GM23338 (cell line): Measurements from ENCODE around the gene MINK1. TPM values are rescaled to one million over a fixed set of nuclear protein-coding genes. Genes with fewer than 3 reads are reported as not detected.

Experiments
- ATAC-seq: fragments of 200-7000 bp; cut with Tn5 transposase; 3 replicates; pipeline ENCODE4 v1.9.1; 2020
- DNase-seq: peaks from one replicate; pipeline ENCODE4 v3.0.0-alpha.2; 2015; ENCODE audit warnings: low spot score
- H2AFZ ChIP-seq: fragments of 200-600 bp; sonication (generic); 2 replicates; pipeline ENCODE4 v1.8.0; 2016; ENCODE audit warnings: antibody characterized with exemption, mild to moderate bottlenecking, moderate library complexity
- H3F3A ChIP-seq: fragments of 200-600 bp; sonication (generic); replicated peaks from 2 replicates; pipeline ENCODE4 v1.8.0; 2017; ENCODE audit warnings: antibody characterized with exemption, mixed run types, low read depth
- H3K27ac ChIP-seq: fragments of 200-600 bp; sonication (generic); 2 replicates; pipeline ENCODE4 v1.6.1; 2016; ENCODE audit warnings: low read depth
- H3K27me3 ChIP-seq: fragments of 200-600 bp; sonication (generic); 2 replicates; pipeline ENCODE4 v1.8.0; 2016; ENCODE audit warnings: mild to moderate bottlenecking, mixed run types, moderate library complexity; ENCODE audit not compliant: insufficient read depth
- H3K36me3 ChIP-seq: fragments of 200-600 bp; sonication (generic); 2 replicates; pipeline ENCODE4 v1.8.0; 2016; ENCODE audit warnings: mild to moderate bottlenecking; ENCODE audit not compliant: insufficient read depth
- H3K4me1 ChIP-seq: fragments of 200-600 bp; sonication (generic); 2 replicates; pipeline ENCODE4 v1.8.0; 2016; ENCODE audit warnings: mild to moderate bottlenecking, moderate library complexity; ENCODE audit not compliant: insufficient read depth
- H3K4me2 ChIP-seq: fragments of 200-600 bp; sonication (generic); 2 replicates; pipeline ENCODE4 v1.7.1; 2017; ENCODE audit warnings: mixed run types
- H3K4me3 ChIP-seq: fragments of 200-600 bp; sonication (generic); 2 replicates; pipeline ENCODE4 v1.6.1; 2016; ENCODE audit warnings: mixed run types
- H3K79me2 ChIP-seq: fragments of 200-600 bp; sonication (generic); replicated peaks from 2 replicates; pipeline ENCODE4 v1.8.0; 2017; ENCODE audit warnings: mild to moderate bottlenecking; ENCODE audit not compliant: insufficient read depth
- H3K9me2 ChIP-seq: fragments of 200-600 bp; sonication (generic); 2 replicates; pipeline ENCODE4 v1.8.0; 2017; ENCODE audit not compliant: insufficient read depth
- H4K20me1 ChIP-seq: fragments of 200-600 bp; sonication (generic); replicated peaks from 2 replicates; pipeline ENCODE4 v1.8.0; 2017; ENCODE audit warnings: mild to moderate bottlenecking; ENCODE audit not compliant: insufficient read depth
- H3K27ac Mint-ChIP-seq: 2 replicates; pipeline ENCODE4 v1.8.0; 2020; ENCODE audit warnings: inconsistent platforms, mild to moderate bottlenecking, moderate library complexity, mixed read lengths
- H3K27me3 Mint-ChIP-seq: 3 replicates; pipeline ENCODE4 v1.8.0; 2022; ENCODE audit warnings: low read depth, mild to moderate bottlenecking, moderate library complexity, mixed read lengths, inconsistent platforms; ENCODE audit not compliant: insufficient read depth, poor library complexity
- H3K36me3 Mint-ChIP-seq: 3 replicates; pipeline ENCODE4 v1.8.0; 2021; ENCODE audit warnings: low read depth, mild to moderate bottlenecking, inconsistent platforms, moderate library complexity, mixed read lengths
- H3K4me1 Mint-ChIP-seq: 3 replicates; pipeline ENCODE4 v1.8.0; 2020; ENCODE audit warnings: mild to moderate bottlenecking, inconsistent platforms, mixed read lengths
- H3K4me3 Mint-ChIP-seq: 3 replicates; pipeline ENCODE4 v1.8.0; 2021; ENCODE audit warnings: moderate library complexity, mild to moderate bottlenecking, inconsistent platforms, mixed read lengths
- H3K9me3 Mint-ChIP-seq: 3 replicates; pipeline ENCODE4 v1.8.0; 2020; ENCODE audit warnings: moderate library complexity, mild to moderate bottlenecking, inconsistent platforms, mixed read lengths
- CREB1 ChIP-seq: fragments of 250-450 bp; sonication (Bioruptor Pico); IDR thresholded peaks from 2 replicates; pipeline ENCODE4 v1.5.0; 2020; ENCODE audit warnings: low read depth, mild to moderate bottlenecking, moderate library complexity
- ETS1 ChIP-seq: IDR thresholded peaks from 2 replicates; pipeline ENCODE4 v1.6.1; 2016; ENCODE audit warnings: antibody characterized with exemption
- EZH2 ChIP-seq: fragments of 200-600 bp; sonication (generic); IDR thresholded peaks from one replicate; pipeline ENCODE4 v1.8.0; 2017; ENCODE audit warnings: antibody characterized with exemption, mild to moderate bottlenecking, low read depth; ENCODE audit not compliant: unreplicated experiment
- EZH2phosphoT487 ChIP-seq: fragments of 200-600 bp; sonication (generic); IDR thresholded peaks from one replicate; pipeline ENCODE4 v1.8.1; 2018; ENCODE audit warnings: antibody characterized with exemption; ENCODE audit not compliant: unreplicated experiment
- JUNB ChIP-seq: IDR thresholded peaks from one replicate; pipeline ENCODE4 v1.6.1; 2016; ENCODE audit warnings: antibody characterized with exemption; ENCODE audit not compliant: unreplicated experiment
- NANOG ChIP-seq: IDR thresholded peaks from 2 replicates; pipeline ENCODE4 v1.6.1; 2016; ENCODE audit warnings: antibody characterized with exemption, borderline replicate concordance
- POLR2AphosphoS5 ChIP-seq: IDR thresholded peaks from 2 replicates; pipeline ENCODE4 v1.6.1; 2016; ENCODE audit warnings: antibody characterized with exemption, low read depth
- REST ChIP-seq: IDR thresholded peaks from one replicate; pipeline ENCODE4 v1.6.1; 2018; ENCODE audit warnings: antibody characterized with exemption; ENCODE audit not compliant: unreplicated experiment
- STAT1 ChIP-seq: IDR thresholded peaks from one replicate; pipeline ENCODE4 v1.6.1; 2016; ENCODE audit warnings: antibody characterized with exemption; ENCODE audit not compliant: unreplicated experiment
- ZNF114 ChIP-seq: fragments of 250-450 bp; sonication (Bioruptor Pico); IDR thresholded peaks from 2 replicates; pipeline ENCODE4 v1.5.0; 2020; ENCODE audit warnings: mild to moderate bottlenecking, moderate library complexity
- ZNF331 ChIP-seq: fragments of 250-450 bp; sonication (Bioruptor Pico); IDR thresholded peaks from 2 replicates; pipeline ENCODE4 v1.5.0; 2020; ENCODE audit warnings: low read depth, mild to moderate bottlenecking, moderate library complexity
- ZNF462 ChIP-seq: fragments of 250-450 bp; sonication (Bioruptor Pico); IDR thresholded peaks from 2 replicates; pipeline ENCODE4 v1.5.0; 2020; ENCODE audit warnings: mild to moderate bottlenecking, moderate library complexity
- polyA plus RNA-seq: library from polyadenylated mRNA; unstranded; fragments of >200 nt; fragmentation: Nextera tagmentation; extraction: Ambion mirVana; gene quantifications from 2 replicates; pipeline ENCODE4 v1.2.1, GENCODE V29; 2016
- total RNA-seq: library from RNA; depleted of rRNA; stranded (reverse); fragments of >200 nt; shearing (Covaris generic); gene quantifications from 2 replicates; pipeline ENCODE4 v1.2.3, GENCODE V29; 2014
- TF ChIP-seq, protein P1 (sequence below), 2 experiments: fragments of 200-600 bp in 1 of 2; sonication (generic) in 1 of 2; conservative IDR thresholded peaks; 2 replicates each; pipeline versions ENCODE4 v1.5.1 to v1.6.1; 2016 to 2017; ENCODE audit warnings: antibody characterized with exemption in 2 of 2, low read depth in 2 of 2, mild to moderate bottlenecking in 2 of 2, moderate library complexity in 1 of 2

The MINK1 gene
- total and polyA plus RNA-seq, 2 experiments from 2014 or later, result 17.3 to 54.9 TPM

DNA sequence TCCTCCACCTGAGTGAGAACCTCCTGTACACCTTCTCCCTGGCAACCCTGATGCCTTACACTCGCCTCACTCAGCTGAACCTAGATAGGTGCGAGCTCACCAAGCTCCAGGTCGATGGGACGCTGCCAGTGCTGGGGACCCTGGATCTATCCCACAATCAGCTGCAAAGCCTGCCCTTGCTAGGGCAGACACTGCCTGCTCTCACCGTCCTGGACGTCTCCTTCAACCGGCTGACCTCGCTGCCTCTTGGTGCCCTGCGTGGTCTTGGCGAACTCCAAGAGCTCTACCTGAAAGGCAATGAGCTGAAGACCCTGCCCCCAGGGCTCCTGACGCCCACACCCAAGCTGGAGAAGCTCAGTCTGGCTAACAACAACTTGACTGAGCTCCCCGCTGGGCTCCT is 99.6 kb downstream of the MINK1 start:
- no peaks in the 10 kb centered on the region for H3K79me2 ChIP-seq
- peaks cover 38% of the 10 kb centered on the region for H3K36me3 Mint-ChIP-seq
- H3K4me2 ChIP-seq, result no peak overlapping the region
- TF ChIP-seq ETS1 (no peak), NANOG (no peak), STAT1 (no peak), POLR2AphosphoS5 (no peak), EZH2phosphoT487 (no peak), REST (no peak), ZNF462 (CRISPR knock-in tag) (no peak), EZH2 (no peak), ZNF331 (no peak), ZNF114 (CRISPR knock-in tag) (no peak), JUNB (no peak), CREB1 (CRISPR knock-in tag) (no peak)
- TF ChIP-seq, protein P1, sequence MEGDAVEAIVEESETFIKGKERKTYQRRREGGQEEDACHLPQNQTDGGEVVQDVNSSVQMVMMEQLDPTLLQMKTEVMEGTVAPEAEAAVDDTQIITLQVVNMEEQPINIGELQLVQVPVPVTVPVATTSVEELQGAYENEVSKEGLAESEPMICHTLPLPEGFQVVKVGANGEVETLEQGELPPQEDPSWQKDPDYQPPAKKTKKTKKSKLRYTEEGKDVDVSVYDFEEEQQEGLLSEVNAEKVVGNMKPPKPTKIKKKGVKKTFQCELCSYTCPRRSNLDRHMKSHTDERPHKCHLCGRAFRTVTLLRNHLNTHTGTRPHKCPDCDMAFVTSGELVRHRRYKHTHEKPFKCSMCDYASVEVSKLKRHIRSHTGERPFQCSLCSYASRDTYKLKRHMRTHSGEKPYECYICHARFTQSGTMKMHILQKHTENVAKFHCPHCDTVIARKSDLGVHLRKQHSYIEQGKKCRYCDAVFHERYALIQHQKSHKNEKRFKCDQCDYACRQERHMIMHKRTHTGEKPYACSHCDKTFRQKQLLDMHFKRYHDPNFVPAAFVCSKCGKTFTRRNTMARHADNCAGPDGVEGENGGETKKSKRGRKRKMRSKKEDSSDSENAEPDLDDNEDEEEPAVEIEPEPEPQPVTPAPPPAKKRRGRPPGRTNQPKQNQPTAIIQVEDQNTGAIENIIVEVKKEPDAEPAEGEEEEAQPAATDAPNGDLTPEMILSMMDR (conservative IDR thresholded peaks at IDR 0.05; ENCODE audit: low read depth in 2 of 2), result no peak
- H3K4me3 Mint-ChIP-seq, result no peak overlapping the region
- H3K4me1 Mint-ChIP-seq, result peaks cover 15% of the 10 kb centered on the region
- no peaks in the 10 kb centered on the region for H3K27me3 ChIP-seq
- H3K27ac ChIP-seq, result no peak overlapping the region
- H3K36me3 ChIP-seq, result no peaks in the 10 kb centered on the region; the same call in 1 of the 2 replicates
- 0 out of 2 replicates have a peak, but pooled peaks cover 4% of the 10 kb centered on the region for H3F3A ChIP-seq
- DNase-seq (no peak), ATAC-seq (no peak)
- peaks cover 10% of the 10 kb centered on the region for H3K27me3 Mint-ChIP-seq
- H3K4me1 ChIP-seq, result no peaks in the 10 kb centered on the region
- no peak overlapping the region for H3K27ac Mint-ChIP-seq
- no peaks in the 10 kb centered on the region for H3K9me2 ChIP-seq
- H3K9me3 Mint-ChIP-seq, result no peaks in the 10 kb centered on the region
- H2AFZ ChIP-seq, result no peak overlapping the region
- no peak overlapping the region for H3K4me3 ChIP-seq
- H4K20me1 ChIP-seq, result no peaks in the 10 kb centered on the region
